ENCODE data around the gene KLK10. TPM values are rescaled to one million over a fixed set of nuclear protein-coding genes. Genes with fewer than 3 reads are reported as not detected.

KLK10 gene, protein sequence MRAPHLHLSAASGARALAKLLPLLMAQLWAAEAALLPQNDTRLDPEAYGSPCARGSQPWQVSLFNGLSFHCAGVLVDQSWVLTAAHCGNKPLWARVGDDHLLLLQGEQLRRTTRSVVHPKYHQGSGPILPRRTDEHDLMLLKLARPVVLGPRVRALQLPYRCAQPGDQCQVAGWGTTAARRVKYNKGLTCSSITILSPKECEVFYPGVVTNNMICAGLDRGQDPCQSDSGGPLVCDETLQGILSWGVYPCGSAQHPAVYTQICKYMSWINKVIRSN
- total RNA-seq, result not detected

DNA sequence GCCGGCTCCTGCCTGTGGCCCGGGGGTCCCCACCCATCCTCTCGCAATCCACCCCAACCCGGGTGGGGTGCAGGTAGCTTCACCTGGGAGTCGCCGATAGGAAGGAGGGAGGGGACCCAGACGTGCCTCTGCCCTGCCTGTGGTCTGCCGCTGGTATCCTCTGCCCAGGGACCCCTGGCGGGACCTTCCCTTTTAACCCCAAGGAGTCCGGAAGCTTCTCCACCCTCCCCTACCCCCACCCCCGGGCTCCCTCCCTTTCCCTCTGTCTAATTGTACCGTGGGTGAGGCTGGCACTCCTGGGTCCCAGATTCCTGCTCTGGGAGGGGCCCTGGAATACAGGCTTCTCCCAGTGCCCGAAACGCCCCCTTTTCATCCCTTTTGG is at the start of gene KLK10:
Gene KLK10 (minus strand): TSS at position 166 of the 382 bp plus-strand sequence. CDS start 579 bp downstream, outside the sequence.
- Mint-ChIP-seq H3K4me3 (no peak within 1 kb of the TSS), H3K27ac (no peak within 1 kb of the TSS), H3K27me3 (peaks cover 51% of the 10 kb centered on the region), H3K36me3 (no peaks in the 10 kb centered on the region), H3K4me1 (ENCODE audit: low read depth) (peaks cover 13% of the 10 kb centered on the region), H3K9me3 (no peaks in the 10 kb centered on the region)
- ChIA-PET POLR2A (no interaction called here), CTCF (no interaction called here)
- intact Hi-C loops (cut with micrococcal nuclease), result loop anchor here (5.0 kb wide), 1 partner anchor 73 kb away; no protein-coding TSS in a partner anchor
- no peak for DNase-seq

DNA sequence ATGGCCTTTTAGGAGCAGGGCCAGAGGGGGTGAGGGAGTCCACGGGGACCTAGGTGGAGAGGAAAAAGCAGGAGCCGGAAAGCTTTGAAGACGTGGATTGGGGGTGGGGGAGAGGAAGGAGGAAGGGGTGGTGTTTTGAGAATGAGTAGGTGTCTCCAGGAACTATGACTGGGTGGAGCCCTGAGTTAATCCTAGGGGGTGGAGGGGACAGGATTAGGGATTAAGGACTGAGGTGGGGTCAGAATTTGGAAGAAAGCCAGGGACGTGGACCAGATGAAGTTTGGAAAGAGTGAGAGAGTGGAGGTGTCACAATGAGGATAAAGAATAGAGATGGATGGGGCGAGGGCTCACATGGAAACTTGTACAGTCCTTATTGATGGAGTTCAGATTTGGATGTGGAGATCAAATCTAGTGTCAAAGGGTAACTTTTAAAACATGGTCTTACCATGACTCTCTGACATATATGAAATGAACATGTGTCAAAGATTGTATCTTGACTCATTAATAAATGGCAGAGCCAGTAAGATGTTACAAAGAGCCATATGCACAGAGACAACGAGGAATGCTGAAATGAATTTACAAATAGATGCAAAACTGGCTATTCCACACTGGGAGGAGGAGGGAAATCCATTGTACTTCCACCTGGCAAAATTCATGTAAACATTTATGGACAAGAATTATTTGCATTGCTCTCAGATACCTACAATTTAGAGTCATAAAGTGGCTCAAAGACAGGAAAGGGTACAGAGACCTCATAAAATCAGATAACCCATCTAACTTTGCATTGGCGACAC is 47.1 kb upstream of the KLK10 start:
- CTCF ChIA-PET, result no interaction called here
- Mint-ChIP-seq H3K27ac (no peak overlapping the region), H3K9me3 (no peaks in the 10 kb centered on the region), H3K27me3 (peaks cover 30% of the 10 kb centered on the region), H3K36me3 (no peaks in the 10 kb centered on the region), H3K4me1 (ENCODE audit: low read depth) (peaks cover 2% of the 10 kb centered on the region), H3K4me3 (no peak overlapping the region)
- DNase-seq, result no peak
- intact Hi-C loops (cut with micrococcal nuclease), result no loop called here
- POLR2A ChIA-PET, result no interaction called here

DNA sequence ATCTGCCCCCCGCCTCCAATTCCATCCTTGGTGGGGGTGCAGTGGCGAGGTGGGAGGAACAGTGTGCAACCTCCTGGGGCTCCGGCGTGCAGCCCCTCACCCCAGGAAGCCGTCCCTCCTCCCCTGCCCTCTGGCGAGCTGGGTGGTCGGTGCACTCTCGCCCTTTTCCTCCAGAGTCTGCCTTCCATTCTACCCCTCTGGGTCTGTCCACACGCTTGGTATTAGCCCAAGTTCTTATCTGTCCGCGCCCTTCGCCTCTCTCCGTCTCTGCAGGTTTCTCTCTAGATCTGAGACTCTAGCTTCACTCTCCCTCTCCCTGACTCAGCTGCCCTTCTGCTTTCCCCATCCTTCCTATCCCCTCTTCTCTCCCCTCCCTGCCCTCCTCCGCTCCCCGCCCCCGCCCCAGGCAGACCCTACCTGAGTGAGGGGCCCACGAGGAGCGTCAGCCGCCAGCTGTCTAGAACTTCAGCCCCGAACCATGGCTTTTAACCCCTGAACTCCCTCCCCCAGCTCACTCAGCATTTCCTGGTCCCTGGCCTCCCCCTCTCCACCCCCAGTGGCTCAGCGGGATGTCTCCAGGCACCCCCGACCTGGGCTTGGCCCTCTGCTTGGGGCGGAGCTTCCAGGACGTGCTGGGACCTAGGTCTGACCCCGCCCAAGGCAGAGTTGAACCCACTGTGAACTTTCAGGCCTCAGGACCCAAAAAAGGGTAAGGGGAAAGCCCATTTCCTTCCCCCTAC is 45.9 kb upstream of the KLK10 start:
- ChIA-PET CTCF (no interaction called here), POLR2A (no interaction called here)
- peaks cover 2% of the 10 kb centered on the region for H3K4me1 Mint-ChIP-seq (ENCODE audit: low read depth)
- H3K9me3 Mint-ChIP-seq, result no peaks in the 10 kb centered on the region
- intact Hi-C loops (cut with micrococcal nuclease), result no loop called here
- no peak for DNase-seq
- no peaks in the 10 kb centered on the region for H3K36me3 Mint-ChIP-seq
- H3K27me3 Mint-ChIP-seq, result peaks cover 41% of the 10 kb centered on the region
- no peak overlapping the region for H3K4me3 Mint-ChIP-seq
- H3K27ac Mint-ChIP-seq, result no peak overlapping the region

DNA sequence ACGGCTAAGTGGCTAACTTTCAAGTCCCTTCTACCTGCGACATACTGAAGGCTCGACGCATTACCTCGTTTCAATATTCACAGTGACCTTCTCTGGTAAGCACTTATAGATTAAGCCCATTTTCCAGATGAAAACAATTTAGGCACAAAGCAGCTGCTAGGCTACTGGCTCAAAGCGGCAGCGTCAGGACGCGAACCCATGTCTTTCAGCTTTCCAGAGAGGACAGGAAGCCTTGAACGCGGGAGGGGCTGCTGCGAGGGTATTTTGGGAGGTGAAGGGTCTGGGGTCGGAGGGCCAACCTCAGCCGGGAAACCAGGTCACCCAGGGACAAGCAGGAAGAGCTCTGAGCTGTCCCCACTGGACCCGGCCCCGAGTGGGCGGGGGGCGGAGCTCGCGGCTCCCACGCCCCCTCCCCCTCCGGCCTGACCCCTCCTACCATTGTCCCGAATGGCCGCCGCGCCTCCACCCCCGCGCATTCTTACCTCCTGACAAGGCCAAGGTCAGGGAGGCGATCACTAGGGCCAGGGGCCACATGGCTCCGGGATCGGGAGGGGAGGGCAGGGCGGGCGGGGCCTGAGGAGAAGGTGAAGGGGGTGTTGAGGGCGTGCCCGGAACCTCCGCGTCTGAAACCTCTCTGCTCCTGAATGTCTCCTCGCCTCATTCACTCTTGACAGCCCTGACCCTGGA is 45.2 kb upstream of the KLK10 start, which contains the start of gene KLK13:
Gene KLK13 (minus strand): TSS at position 559 of the 687 bp plus-strand sequence. CDS start 25 bp downstream, at position 534.
- Mint-ChIP-seq H3K4me3 (no peak within 1 kb of the TSS), H3K36me3 (no peaks in the 10 kb centered on the region), H3K4me1 (ENCODE audit: low read depth) (peaks cover 2% of the 10 kb centered on the region), H3K27me3 (peaks cover 41% of the 10 kb centered on the region), H3K27ac (no peak within 1 kb of the TSS), H3K9me3 (no peaks in the 10 kb centered on the region)
- POLR2A ChIA-PET, result no interaction called here
- no peak for DNase-seq
- intact Hi-C loops (cut with micrococcal nuclease), result no loop called here
- CTCF ChIA-PET, result no interaction called here

DNA sequence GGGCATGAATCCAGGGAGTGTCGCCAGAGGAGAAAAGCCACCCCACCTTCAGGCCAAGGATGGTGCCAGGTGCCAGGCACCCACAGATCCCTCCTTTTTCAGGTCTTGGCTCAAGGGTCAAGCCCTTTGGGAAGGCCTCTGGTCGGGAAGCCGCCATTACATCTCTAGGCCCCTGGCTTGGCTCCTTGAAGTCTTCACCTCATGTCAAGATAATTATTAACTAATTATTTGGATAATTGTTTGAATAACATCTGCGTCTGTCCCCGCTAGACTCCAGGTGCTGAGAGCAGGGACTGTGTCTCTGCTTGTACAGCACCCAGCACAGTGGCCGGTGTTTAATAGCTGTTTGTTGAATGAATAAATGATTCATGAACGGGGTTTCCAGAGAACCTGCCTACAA is 44.2 kb upstream of the KLK10 start:
- CTCF ChIA-PET, result interaction anchor here (1.2 kb wide), 1 partner anchor 43 kb away, joined by 4 read pairs; no protein-coding TSS in a partner anchor
- Mint-ChIP-seq H3K4me1 (ENCODE audit: low read depth) (peaks cover 2% of the 10 kb centered on the region), H3K36me3 (no peaks in the 10 kb centered on the region), H3K27ac (no peak overlapping the region), H3K9me3 (no peaks in the 10 kb centered on the region), H3K27me3 (peaks cover 41% of the 10 kb centered on the region), H3K4me3 (no peak overlapping the region)
- intact Hi-C loops (cut with micrococcal nuclease), result no loop called here
- no peak for DNase-seq
- POLR2A ChIA-PET, result no interaction called here

DNA sequence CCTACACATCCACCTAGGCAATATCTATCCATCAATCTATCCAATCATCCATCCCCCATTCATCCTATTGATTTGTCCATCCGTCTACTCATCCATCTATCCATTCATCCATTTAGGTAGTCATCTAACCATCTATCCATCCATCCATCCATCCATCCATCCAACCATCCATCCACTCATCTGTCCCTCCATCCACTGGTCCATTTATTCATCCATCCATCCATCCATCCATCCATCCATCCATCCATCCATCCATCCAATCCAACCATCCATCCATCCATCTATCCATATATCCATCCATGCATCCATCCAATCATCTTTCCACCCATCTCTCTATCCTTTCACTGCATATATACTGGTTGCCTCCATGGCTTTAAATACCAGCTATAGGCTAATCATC is 41.5 kb upstream of the KLK10 start:
- Mint-ChIP-seq H3K4me1 (ENCODE audit: low read depth) (peaks cover 2% of the 10 kb centered on the region), H3K27ac (no peak overlapping the region), H3K4me3 (no peak overlapping the region), H3K9me3 (no peaks in the 10 kb centered on the region), H3K27me3 (peaks cover 27% of the 10 kb centered on the region), H3K36me3 (no peaks in the 10 kb centered on the region)
- intact Hi-C loops (cut with micrococcal nuclease), result no loop called here
- POLR2A ChIA-PET, result no interaction called here
- DNase-seq, result no peak
- CTCF ChIA-PET, result no interaction called here

DNA sequence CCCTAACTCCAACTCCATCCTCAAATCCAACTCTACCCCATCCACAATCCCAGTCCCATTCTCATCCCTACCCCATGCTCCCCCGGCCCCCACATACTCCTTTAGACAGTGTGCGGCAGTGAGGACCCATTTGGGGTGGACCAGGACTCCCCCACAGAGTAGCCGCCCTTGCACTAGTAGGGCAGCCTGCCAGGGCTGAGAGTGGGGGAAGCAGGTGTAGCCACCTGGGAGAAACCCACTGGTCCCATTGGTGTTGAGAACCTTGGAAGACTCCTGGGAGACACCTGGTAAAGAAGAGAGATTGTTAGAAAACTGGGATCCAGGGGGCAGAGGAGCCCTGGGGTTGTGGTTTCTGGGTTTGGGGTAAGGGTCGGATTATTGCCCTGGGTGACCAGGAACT is 40.8 kb upstream of the KLK10 start:
- Mint-ChIP-seq H3K9me3 (no peaks in the 10 kb centered on the region), H3K36me3 (no peaks in the 10 kb centered on the region), H3K4me3 (no peak overlapping the region), H3K27me3 (peaks cover 25% of the 10 kb centered on the region), H3K27ac (no peak overlapping the region), H3K4me1 (ENCODE audit: low read depth) (peaks cover 2% of the 10 kb centered on the region)
- DNase-seq, result no peak
- ChIA-PET CTCF (no interaction called here), POLR2A (no interaction called here)
- intact Hi-C loops (cut with micrococcal nuclease), result no loop called here

DNA sequence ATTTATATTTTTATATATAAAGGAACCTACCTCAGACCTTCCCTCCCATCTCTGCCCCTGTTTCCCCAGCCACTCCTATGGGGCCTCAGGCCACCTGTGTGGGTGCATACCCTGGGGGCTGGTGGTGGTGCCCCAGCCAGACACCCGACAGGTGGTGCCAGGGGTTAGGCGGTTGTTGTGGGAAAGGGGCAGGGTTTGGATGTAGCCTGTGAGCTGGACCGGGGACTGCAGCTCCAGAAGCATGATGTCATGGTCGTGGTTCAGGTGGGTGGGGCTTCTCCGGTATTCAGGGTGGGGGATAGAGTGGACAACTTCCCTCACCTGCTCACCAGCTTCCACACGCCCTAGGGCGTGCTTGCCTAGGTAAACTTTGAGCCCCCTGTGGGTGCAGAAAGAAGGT is 40.2 kb upstream of the KLK10 start:
- H3K9me3 Mint-ChIP-seq, result no peaks in the 10 kb centered on the region
- intact Hi-C loops (cut with micrococcal nuclease), result no loop called here
- no peak overlapping the region for H3K4me3 Mint-ChIP-seq
- ChIA-PET CTCF (no interaction called here), POLR2A (no interaction called here)
- H3K27ac Mint-ChIP-seq, result no peak overlapping the region
- H3K36me3 Mint-ChIP-seq, result no peaks in the 10 kb centered on the region
- peaks cover 25% of the 10 kb centered on the region for H3K27me3 Mint-ChIP-seq
- DNase-seq, result no peak
- H3K4me1 Mint-ChIP-seq (ENCODE audit: low read depth), result no peaks in the 10 kb centered on the region

DNA sequence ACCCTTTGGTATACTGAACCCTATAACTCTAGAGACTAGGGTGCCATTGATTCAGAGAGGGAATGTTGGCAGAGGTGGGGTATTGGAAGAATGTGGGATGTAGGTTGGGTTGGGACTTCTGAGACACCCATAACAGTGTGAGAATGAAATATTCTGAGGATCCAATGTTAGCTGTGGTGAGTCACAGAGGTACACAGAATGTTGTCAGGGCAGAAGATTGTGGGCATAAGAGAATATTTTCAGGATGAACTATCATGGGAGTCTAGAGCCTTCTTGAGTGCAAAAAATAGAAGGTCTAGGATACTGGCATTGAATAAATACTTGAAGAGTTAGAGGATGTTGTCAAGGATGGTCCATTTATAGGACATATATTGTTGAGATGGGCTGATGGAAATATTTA is 36.4 kb upstream of the KLK10 start:
- H3K4me1 Mint-ChIP-seq (ENCODE audit: low read depth), result no peaks in the 10 kb centered on the region
- POLR2A ChIA-PET, result no interaction called here
- intact Hi-C loops (cut with micrococcal nuclease), result no loop called here
- CTCF ChIA-PET, result no interaction called here
- H3K9me3 Mint-ChIP-seq, result no peaks in the 10 kb centered on the region
- no peak overlapping the region for H3K4me3 Mint-ChIP-seq
- DNase-seq, result no peak
- peaks cover 20% of the 10 kb centered on the region for H3K27me3 Mint-ChIP-seq
- no peaks in the 10 kb centered on the region for H3K36me3 Mint-ChIP-seq
- H3K27ac Mint-ChIP-seq, result no peak overlapping the region

DNA sequence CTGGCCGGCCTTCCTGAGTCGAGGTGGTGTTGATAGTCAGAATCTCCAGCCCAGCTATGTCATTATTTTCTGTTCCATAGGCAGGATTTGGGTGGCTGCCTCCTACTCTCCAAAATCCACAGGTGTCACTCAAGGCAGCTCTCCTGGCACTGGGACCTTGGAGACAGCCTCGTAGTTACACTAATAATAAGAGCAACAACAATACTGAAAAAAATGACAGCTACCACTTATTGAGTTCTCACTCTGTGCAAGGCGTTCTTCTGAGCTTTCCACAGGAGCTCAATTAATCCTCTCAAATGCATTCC is 27.5 kb upstream of the KLK10 start:
- POLR2A ChIA-PET, result no interaction called here
- Mint-ChIP-seq H3K27ac (no peak overlapping the region), H3K4me1 (ENCODE audit: low read depth) (no peaks in the 10 kb centered on the region), H3K27me3 (peaks cover 11% of the 10 kb centered on the region), H3K36me3 (no peaks in the 10 kb centered on the region), H3K9me3 (no peaks in the 10 kb centered on the region), H3K4me3 (no peak overlapping the region)
- DNase-seq, result no peak
- CTCF ChIA-PET, result no interaction called here
- intact Hi-C loops (cut with micrococcal nuclease), result no loop called here

DNA sequence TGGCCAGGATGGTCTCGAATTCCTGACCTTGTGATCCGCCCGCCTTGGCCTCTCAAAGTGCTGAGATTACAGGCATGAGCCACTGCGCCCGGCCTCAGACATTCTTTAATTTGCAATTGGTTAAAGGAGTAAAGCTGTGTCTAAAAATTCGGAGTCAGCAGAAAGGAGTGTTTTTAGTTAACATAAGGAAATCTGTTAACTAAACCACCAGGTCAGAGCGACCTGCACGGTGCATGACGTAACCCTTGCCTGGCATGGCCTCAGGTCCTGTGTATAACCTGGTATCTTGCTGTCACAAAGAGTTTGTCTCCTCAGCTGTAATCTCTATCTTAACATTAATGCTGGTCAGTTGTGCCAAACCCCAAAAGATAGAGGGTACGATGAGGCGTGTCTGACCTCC is 24.8 kb upstream of the KLK10 start:
- DNase-seq, result no peak
- CTCF ChIA-PET, result interaction anchor here (1.0 kb wide), 1 partner anchor 170 kb away, joined by 5 read pairs; no protein-coding TSS in a partner anchor
- Mint-ChIP-seq H3K27me3 (peaks cover 6% of the 10 kb centered on the region), H3K4me3 (no peak overlapping the region), H3K9me3 (no peaks in the 10 kb centered on the region), H3K27ac (no peak overlapping the region), H3K36me3 (no peaks in the 10 kb centered on the region), H3K4me1 (ENCODE audit: low read depth) (no peaks in the 10 kb centered on the region)
- POLR2A ChIA-PET, result no interaction called here
- intact Hi-C loops (cut with micrococcal nuclease), result no loop called here

DNA sequence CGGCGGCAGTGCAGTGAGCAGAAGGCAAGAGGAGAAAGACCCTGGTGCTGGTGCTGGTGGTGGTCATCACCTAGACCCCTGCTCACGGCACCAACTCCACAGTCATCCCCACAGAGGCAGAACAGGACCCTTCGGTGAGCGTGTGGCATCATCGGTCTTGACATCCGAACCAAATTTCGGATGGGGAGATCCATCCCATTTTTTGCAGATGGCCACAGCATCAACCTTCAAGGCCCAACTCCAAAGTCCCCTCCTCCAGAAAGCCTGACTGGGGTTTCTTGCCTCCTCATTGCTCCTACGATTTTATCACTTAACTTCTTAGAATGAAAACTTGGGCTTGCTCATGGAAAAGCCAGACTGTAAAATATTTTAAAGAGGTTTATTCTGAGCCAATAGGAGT is 24.0 kb upstream of the KLK10 start:
- Mint-ChIP-seq H3K27me3 (peaks cover 3% of the 10 kb centered on the region), H3K4me3 (no peak overlapping the region), H3K36me3 (no peaks in the 10 kb centered on the region), H3K9me3 (no peaks in the 10 kb centered on the region), H3K27ac (no peak overlapping the region), H3K4me1 (ENCODE audit: low read depth) (no peaks in the 10 kb centered on the region)
- CTCF ChIA-PET, result no interaction called here
- DNase-seq, result no peak
- POLR2A ChIA-PET, result no interaction called here
- intact Hi-C loops (cut with micrococcal nuclease), result no loop called here

Data from activated CD4-positive, alpha-beta memory T cell treated with anti-CD3 and anti-CD28 coated beads for 36 hours (primary cell).